CD4-positive, alpha-beta T cell treated with Interleukin-6 at 100 ng/mL for 8 hours (primary cell): ENCODE data around the gene MYH7.
"Not testable (repeated sequence)": the region's sequence is repeated elsewhere in the genome, so short reads cannot be mapped to it uniquely, and the experiment has no call there.

Experiments used
- DNase-seq: peaks from one replicate; pipeline ENCODE4 v3.0.0-alpha.2; 2020; ENCODE audit warnings: mixed read lengths, low spot score

Gene MYH7

DNA sequence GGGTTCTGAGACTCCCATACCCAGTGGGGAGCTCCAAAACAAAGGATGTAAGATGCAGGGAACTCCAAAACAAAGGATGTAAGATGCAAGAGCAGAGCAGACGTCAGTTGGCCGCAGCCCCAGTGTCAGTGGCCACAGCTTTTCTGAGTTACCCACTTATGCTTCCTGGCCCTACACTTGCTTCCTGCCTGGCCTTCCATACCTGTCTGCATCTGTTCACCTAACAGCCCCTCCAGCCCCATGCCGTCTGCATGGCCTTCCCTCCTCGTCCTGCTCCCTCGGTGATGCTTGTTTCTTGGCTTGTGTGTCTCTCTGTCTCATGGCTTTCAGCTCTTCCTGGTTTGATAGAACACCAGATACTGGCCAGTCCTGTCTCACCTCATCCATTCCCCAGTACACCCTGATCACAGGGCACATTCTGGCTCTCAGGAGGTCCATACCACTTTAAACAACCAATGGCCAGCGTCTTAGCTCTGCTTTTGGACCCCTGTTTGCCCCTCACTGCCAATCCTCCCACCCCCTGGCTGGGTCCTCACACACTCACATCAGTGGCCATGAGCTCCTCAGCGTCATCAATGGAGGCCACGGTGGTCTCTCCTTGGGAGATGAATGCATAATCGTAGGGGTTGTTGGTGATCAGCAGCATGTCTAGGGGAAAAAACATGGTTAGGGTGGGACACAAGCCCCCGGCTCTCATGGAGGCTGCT lies 5.3 kb downstream of the MYH7 start:
- no peak for DNase-seq

GRCh38 chr14:23428686-23429495 lies 6.6 kb downstream of the MYH7 start:
- DNase-seq: no peak

DNA sequence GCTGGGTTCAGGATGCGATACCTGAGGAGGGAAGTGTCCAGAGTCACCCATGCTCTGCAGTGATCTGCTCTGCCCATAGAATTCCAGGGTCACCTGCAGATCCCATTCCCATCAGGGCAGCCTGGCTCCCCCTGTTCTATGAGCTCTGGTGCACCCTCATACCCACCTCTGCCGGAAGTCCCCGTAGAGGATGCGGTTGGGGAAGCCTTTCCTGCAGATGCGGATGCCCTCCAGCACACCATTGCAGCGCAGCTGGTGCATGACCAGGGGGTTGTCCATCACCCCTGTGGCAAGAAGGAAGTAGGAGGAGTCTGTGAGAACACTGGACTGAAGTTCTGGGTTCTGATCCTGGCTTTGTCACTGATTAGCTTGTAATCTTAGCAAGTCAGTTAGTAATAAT lies 9.7 kb downstream of the MYH7 start:
- not testable (repeated sequence) for DNase-seq

- DNase-seq: no peak
Observed at GRCh38 chr14:23425169-23425568, 10.3 kb downstream of the MYH7 start.

DNA sequence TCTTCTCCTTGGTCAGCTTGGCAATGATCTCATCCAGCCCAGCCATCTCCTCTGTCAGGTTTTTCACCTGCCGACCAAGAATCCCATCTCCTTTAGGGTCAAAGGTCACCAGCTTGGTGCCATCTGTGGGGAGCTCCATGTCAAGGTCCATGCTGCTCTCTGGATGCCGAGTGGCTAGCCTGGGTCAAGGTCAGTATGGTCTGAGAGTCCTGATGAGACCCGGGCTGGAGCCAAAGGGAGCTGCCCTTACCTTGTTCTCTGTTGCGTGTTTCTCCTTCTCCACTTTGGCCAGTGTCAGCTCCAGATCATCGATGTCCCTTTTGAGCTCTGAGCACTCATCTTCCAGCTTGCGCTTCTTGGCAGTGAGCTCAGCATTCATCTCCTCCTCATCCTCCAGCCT lies 11.8 kb downstream of the MYH7 start:
- DNase-seq: no peak

DNA sequence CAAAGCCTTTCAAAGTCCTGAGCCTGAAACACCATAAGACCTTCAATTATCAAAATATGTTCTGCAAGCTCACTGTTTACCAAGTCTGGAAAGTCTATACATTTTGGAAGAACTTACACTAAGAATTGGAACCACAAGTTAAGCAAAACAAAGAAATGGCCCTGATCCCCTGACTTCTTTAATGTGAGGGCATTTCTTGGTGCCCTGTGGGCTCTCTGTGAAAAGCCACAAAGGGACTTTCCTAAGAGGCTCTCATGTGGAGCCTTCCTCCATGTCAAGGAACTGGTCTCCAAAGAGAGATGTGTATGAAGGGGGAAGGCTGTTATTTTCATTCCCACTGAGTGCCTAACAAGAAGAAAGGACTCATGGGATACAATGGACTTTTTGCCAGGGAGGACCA lies 13.9 kb downstream of the MYH7 start:
- no peak for DNase-seq

- not testable (repeated sequence) for DNase-seq
Observed at GRCh38 chr14:23419646-23420045, 15.8 kb downstream of the MYH7 start.

GRCh38 chr14:23418021-23418420 lies 17.4 kb downstream of the MYH7 start:
- no peak for DNase-seq

GRCh38 chr14:23417269-23417668 lies 18.2 kb downstream of the MYH7 start:
- DNase-seq: not testable (repeated sequence)

GRCh38 chr14:23416801-23417200 lies 18.7 kb downstream of the MYH7 start:
- no peak for DNase-seq

GRCh38 chr14:23415821-23416778 lies 19.4 kb downstream of the MYH7 start:
- no peak for DNase-seq

- no peak for DNase-seq
Observed at GRCh38 chr14:23414906-23415820, 20.3 kb downstream of the MYH7 start.

GRCh38 chr14:23414254-23414653 lies 21.2 kb downstream of the MYH7 start:
- DNase-seq: no peak

GRCh38 chr14:23413681-23414080 lies 21.8 kb downstream of the MYH7 start:
- no peak for DNase-seq

DNA sequence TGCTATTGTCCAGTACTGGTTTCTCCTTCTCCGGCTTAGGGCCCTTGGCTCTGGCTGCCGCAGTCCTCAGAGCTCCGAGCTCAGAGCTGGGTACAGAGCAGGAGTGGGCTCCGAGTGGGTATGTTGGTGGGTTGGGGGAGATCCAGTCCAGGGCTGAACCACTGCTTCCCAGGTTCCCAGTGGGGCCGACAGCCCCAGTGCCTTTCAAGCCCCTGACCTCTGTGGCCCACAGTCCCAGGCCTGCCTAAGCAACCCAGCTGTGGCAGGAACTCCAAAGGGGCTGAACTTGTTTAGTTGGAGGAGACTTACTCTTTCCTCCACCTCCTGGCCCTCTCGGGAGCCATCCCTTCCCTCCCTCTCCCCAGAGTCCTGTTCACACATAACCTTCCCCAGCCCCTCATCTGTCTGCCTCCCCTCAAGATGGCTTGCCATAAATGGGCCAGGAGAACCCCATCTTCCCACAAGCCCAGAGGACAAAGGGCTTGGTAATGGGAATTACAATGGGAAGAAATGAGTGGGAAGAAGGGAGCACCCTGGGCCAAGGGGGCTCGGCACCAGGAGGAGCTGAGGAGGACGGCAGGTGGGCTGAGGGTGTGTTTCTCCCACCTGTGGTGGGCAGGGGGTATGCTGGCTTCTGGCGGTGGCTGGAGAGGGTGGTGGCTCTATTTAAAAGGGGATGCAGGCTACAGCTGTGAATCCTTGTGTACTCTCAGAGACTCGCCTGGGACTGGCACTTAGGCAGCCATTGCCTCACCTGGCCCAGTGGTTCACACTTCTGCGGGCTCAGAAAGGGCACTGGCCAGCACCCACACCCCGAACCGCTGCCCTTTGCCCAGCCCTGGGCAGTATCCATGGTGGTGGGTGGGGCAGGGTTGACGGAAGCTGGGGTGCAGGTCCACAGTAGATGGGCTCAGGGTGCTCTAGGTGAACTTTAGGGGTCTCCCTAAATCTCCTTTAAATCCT lies 23.6 kb downstream of the MYH7 start:
- no peak for DNase-seq

GRCh38 chr14:23409966-23410635 lies 25.4 kb downstream of the MYH7 start:
- no peak for DNase-seq

GRCh38 chr14:23409475-23409874 lies 26.0 kb downstream of the MYH7 start:
- DNase-seq: no peak

DNA sequence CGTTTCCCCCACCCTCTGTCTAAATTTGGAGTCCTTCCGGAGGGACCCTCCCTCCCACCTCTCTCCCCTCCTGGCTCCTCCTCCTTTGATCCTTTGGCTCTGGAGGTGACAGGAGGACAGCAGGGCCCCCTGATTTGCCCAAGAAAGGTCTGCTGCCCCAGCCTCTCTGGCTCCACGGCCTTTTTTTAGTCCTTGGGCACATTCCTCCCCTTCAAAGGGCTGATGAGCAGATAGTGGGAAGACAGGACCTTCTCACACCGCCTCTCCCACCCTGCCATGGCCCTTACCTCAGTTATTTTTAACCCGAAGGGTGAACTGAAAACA lies 27.2 kb downstream of the MYH7 start:
- DNase-seq: no peak

DNA sequence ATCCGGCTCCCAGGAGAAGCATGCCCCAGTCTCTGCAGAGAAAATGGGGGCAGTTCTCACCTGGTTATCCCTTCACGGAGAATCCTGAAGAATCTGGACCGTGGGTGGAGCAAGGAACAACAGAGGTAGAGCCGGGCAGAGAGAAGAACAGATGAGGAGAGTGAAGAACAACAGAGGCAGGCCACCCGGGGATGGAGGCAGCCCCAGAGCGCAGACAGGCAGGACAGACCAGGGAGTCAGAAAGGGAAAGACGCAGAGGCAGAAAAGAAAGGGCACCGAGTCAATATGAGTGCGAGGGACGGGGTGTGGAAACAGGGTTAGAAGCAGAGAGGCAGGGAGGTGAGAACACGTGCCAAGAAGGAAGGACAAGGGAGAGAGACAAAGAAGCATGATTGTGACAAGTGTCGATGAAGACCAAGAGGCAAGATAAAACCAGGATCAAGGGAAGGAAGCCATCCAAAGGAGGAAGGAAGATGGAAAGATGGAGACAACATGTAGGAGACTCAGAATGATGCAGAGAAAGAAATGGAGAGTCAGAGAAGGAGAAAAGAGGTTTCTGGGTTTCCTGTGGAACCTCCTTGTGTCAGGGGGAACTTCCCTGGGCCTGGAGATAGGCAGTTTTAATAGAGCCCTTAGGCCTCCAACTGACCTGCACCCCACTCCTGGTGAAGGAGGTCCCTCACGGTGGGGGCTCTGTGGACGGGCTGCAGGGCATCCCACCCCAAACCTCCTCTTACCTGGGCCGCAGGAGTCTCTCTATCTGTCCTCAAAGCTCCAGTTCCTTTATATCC lies 27.7 kb downstream of the MYH7 start, which contains the start of gene MYH6:
MYH6 (minus strand) TSS at position 758 of the 791 bp plus-strand sequence. CDS start 1,050 bp downstream, outside the sequence.
- no peak for DNase-seq
